Activated CD4-positive, alpha-beta T cell treated with anti-CD3 and anti-CD28 coated beads for 24 hours (primary cell): ENCODE results near the gene LIPE.

Source experiments
- DNase-seq, 2 donors: peaks; one replicate each; pipeline ENCODE4 v3.0.0-alpha.2; 2020; ENCODE audit warnings: low read depth in 2 of 2

LIPE gene

GRCh38 chr19:42356686-42357085 lies 70.5 kb downstream of the LIPE start:
- DNase-seq = no peak

GRCh38 chr19:42355896-42356295 lies 71.3 kb downstream of the LIPE start:
- DNase-seq = no peak

GRCh38 chr19:42353341-42354015 lies 73.7 kb downstream of the LIPE start:
- no peak for DNase-seq

GRCh38 chr19:42352301-42353259 lies 74.6 kb downstream of the LIPE start:
- no peak for DNase-seq
